ENCODE data around the gene TRMU.

GRCh38 chr22:46363611-46364321 lies 28.3 kb downstream of the TRMU start:
- TF ChIP-seq, protein P1, sequence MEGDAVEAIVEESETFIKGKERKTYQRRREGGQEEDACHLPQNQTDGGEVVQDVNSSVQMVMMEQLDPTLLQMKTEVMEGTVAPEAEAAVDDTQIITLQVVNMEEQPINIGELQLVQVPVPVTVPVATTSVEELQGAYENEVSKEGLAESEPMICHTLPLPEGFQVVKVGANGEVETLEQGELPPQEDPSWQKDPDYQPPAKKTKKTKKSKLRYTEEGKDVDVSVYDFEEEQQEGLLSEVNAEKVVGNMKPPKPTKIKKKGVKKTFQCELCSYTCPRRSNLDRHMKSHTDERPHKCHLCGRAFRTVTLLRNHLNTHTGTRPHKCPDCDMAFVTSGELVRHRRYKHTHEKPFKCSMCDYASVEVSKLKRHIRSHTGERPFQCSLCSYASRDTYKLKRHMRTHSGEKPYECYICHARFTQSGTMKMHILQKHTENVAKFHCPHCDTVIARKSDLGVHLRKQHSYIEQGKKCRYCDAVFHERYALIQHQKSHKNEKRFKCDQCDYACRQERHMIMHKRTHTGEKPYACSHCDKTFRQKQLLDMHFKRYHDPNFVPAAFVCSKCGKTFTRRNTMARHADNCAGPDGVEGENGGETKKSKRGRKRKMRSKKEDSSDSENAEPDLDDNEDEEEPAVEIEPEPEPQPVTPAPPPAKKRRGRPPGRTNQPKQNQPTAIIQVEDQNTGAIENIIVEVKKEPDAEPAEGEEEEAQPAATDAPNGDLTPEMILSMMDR (IDR thresholded peaks at IDR 0.05) = no peak
- TF ChIP-seq POLR2A (IDR thresholded peaks at IDR 0.05) = no peak
